Measurements from ENCODE around the gene RAPGEF5.

DNA sequence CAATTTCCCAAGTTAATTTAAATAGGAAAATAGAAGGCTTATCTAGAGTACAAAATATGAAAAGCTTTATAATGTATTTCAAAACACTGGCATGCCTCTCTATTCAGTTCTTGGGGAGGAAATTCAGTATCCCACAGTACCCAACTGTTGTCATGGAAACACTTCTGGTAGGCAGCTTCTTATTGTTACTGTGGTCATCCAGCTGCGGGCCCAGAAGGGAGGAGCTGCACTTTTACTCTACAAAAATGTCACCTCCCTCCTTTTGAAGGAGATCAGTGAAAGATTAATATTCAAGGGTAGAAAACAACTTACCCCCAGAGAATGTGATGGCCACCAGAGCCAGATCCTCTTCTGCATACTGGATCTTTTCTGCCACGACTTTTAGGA, 202.8 kb downstream of the RAPGEF5 start:
- TF ChIP-seq POLR2AphosphoS5 (IDR thresholded peaks at IDR 0.05; ENCODE audit: low read depth, low read length) (no peak), CEBPB (IDR thresholded peaks at IDR 0.05; ENCODE audit: low read depth) (no peak)
- TF ChIP-seq, protein P1, sequence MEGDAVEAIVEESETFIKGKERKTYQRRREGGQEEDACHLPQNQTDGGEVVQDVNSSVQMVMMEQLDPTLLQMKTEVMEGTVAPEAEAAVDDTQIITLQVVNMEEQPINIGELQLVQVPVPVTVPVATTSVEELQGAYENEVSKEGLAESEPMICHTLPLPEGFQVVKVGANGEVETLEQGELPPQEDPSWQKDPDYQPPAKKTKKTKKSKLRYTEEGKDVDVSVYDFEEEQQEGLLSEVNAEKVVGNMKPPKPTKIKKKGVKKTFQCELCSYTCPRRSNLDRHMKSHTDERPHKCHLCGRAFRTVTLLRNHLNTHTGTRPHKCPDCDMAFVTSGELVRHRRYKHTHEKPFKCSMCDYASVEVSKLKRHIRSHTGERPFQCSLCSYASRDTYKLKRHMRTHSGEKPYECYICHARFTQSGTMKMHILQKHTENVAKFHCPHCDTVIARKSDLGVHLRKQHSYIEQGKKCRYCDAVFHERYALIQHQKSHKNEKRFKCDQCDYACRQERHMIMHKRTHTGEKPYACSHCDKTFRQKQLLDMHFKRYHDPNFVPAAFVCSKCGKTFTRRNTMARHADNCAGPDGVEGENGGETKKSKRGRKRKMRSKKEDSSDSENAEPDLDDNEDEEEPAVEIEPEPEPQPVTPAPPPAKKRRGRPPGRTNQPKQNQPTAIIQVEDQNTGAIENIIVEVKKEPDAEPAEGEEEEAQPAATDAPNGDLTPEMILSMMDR (IDR thresholded peaks at IDR 0.05 in 2 of 3, conservative IDR thresholded peaks at IDR 0.05 in 1 of 3; ENCODE audit: borderline replicate concordance in 1 of 3, insufficient read depth in 1 of 3, low read depth in 2 of 3, low read length in 2 of 3): no peak
